Natural killer cell (primary cell): ENCODE results near the gene PDE8A. TPM values are rescaled to one million over a fixed set of nuclear protein-coding genes. Genes with fewer than 3 reads are reported as not detected.

Experiments
- ATAC-seq, 3 donors: fragments of 150-1000 bp in 2 of 3; fragments of 200-7000 bp in 1 of 3; cut with Tn5 transposase; 1 replicate in 1 of 3; 2 replicates in 2 of 3; pipeline ENCODE4 v1.10.0; 2021; ENCODE audit warnings: mild to moderate bottlenecking in 2 of 3, moderate library complexity in 2 of 3
- DNase-seq, 2 donors: peaks; one replicate each; pipeline versions ENCODE4 v3.0.0 to v3.0.0-alpha.2; 2013 to 2021; ENCODE audit warnings: mixed read lengths in 1 of 2
- H3K27ac ChIP-seq: one replicate; pipeline ENCODE4 v1.5.1; 2013; ENCODE audit warnings: mild to moderate bottlenecking, low read length
- H3K27me3 ChIP-seq: one replicate; pipeline ENCODE4 v1.6.1; 2013; ENCODE audit warnings: low read length; ENCODE audit not compliant: control insufficient read depth, insufficient read depth
- H3K36me3 ChIP-seq: one replicate; pipeline ENCODE4 v1.6.1; 2013; ENCODE audit warnings: low read length; ENCODE audit not compliant: control insufficient read depth, insufficient read depth
- H3K4me1 ChIP-seq: one replicate; pipeline ENCODE4 v1.6.1; 2013; ENCODE audit warnings: low read length; ENCODE audit not compliant: control insufficient read depth, insufficient read depth
- H3K4me3 ChIP-seq: one replicate; pipeline ENCODE4 v1.5.1; 2013; ENCODE audit warnings: low read length
- H3K9me3 ChIP-seq: one replicate; pipeline ENCODE4 v1.6.1; 2013; ENCODE audit warnings: low read length; ENCODE audit not compliant: control insufficient read depth, insufficient read depth
- H3K27ac Mint-ChIP-seq, 2 donors: one replicate each; pipeline ENCODE4 v1.8.0; 2022; ENCODE audit warnings: mild to moderate bottlenecking in 2 of 2, mixed read lengths in 2 of 2, moderate library complexity in 1 of 2
- H3K27me3 Mint-ChIP-seq, 2 donors: one replicate each; pipeline ENCODE4 v1.8.0; 2022; ENCODE audit warnings: low read depth in 2 of 2, mixed read lengths in 2 of 2
- H3K36me3 Mint-ChIP-seq: one replicate; pipeline ENCODE4 v1.8.0; 2022; ENCODE audit warnings: mixed read lengths
- H3K4me1 Mint-ChIP-seq, 2 donors: one replicate each; pipeline ENCODE4 v1.8.0; 2022; ENCODE audit warnings: mixed read lengths in 2 of 2
- H3K4me3 Mint-ChIP-seq: one replicate; pipeline ENCODE4 v1.8.0; 2022; ENCODE audit warnings: mild to moderate bottlenecking, moderate library complexity, mixed read lengths
- H3K9me3 Mint-ChIP-seq, 2 donors: one replicate each; pipeline ENCODE4 v1.8.0; 2022; ENCODE audit warnings: mixed read lengths in 2 of 2
- WGBS: methylation state at CpG from one replicate; pipeline ENCODE4 v1.1.7; 2013; ENCODE audit warnings: missing lambda C conversion rate; ENCODE audit not compliant: insufficient coverage; 5-methylcytosine and 5-hydroxymethylcytosine counted together
- intact Hi-C: fragments of 100-400 bp; cut with micrococcal nuclease; formaldehyde crosslinking; loops from one replicate; pipeline ENCODE4 v1.14.2; 2022
- total RNA-seq, 4 donors: library from RNA; stranded (reverse); fragments of 120-200 nt in 1 of 4; gene quantifications; one replicate each; pipeline versions ENCODE4 v1.2.3 to v1.2.4, GENCODE V29; 2013 to 2022
- TF ChIP-seq, protein P1 (sequence below): fragments of 200-600 bp; IDR thresholded peaks from one replicate; pipeline ENCODE4 v1.8.0; 2022; ENCODE audit warnings: antibody characterized with exemption

Gene PDE8A
- total RNA-seq, 3 donors from 2014 or later (not counting 1 experiment from before 2014, with no cell fraction given) = 21.0 to 24.2 (median 23.8) TPM

- ATAC-seq (no peak), DNase-seq (no peak)
- no peaks in the 10 kb centered on the region for H3K36me3 ChIP-seq
- no peaks in the 10 kb centered on the region for H3K9me3 Mint-ChIP-seq
- peaks cover 42 to 57% of the 10 kb centered on the region in 2 donors for H3K4me1 Mint-ChIP-seq
- H3K4me3 ChIP-seq = no peak overlapping the region
- no peaks in the 10 kb centered on the region for H3K27me3 Mint-ChIP-seq
- intact Hi-C loops = no loop called here
- H3K27ac Mint-ChIP-seq = no peak overlapping the region
- H3K4me3 Mint-ChIP-seq = no peak overlapping the region
- H3K36me3 Mint-ChIP-seq = no peaks in the 10 kb centered on the region
- H3K9me3 ChIP-seq = no peaks in the 10 kb centered on the region
- TF ChIP-seq, protein P1, sequence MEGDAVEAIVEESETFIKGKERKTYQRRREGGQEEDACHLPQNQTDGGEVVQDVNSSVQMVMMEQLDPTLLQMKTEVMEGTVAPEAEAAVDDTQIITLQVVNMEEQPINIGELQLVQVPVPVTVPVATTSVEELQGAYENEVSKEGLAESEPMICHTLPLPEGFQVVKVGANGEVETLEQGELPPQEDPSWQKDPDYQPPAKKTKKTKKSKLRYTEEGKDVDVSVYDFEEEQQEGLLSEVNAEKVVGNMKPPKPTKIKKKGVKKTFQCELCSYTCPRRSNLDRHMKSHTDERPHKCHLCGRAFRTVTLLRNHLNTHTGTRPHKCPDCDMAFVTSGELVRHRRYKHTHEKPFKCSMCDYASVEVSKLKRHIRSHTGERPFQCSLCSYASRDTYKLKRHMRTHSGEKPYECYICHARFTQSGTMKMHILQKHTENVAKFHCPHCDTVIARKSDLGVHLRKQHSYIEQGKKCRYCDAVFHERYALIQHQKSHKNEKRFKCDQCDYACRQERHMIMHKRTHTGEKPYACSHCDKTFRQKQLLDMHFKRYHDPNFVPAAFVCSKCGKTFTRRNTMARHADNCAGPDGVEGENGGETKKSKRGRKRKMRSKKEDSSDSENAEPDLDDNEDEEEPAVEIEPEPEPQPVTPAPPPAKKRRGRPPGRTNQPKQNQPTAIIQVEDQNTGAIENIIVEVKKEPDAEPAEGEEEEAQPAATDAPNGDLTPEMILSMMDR = no peak
- 83% methylated on average over 2 of the region's 2 CpGs for WGBS
- H3K4me1 ChIP-seq = peaks cover 29% of the 10 kb centered on the region
- no peaks in the 10 kb centered on the region for H3K27me3 ChIP-seq
- no peak overlapping the region for H3K27ac ChIP-seq
Measured at GRCh38 chr15:85005319-85005718, 23.7 kb downstream of the PDE8A start.

- Mint-ChIP-seq H3K9me3 (no peaks in the 10 kb centered on the region), H3K36me3 (no peaks in the 10 kb centered on the region), H3K27ac (no peak overlapping the region), H3K4me3 (no peak overlapping the region), H3K27me3 (no peaks in the 10 kb centered on the region), H3K4me1 (peaks cover 42 to 56% of the 10 kb centered on the region in 2 donors)
- no peak overlapping the region for H3K4me3 ChIP-seq
- TF ChIP-seq, protein P1 = no peak
- no peaks in the 10 kb centered on the region for H3K36me3 ChIP-seq
- peaks cover 29% of the 10 kb centered on the region for H3K4me1 ChIP-seq
- 88% methylated on average over 4 of the region's 5 CpGs for WGBS
- ATAC-seq = no peak
- H3K27ac ChIP-seq = no peak overlapping the region
- DNase-seq = no peak
- no peaks in the 10 kb centered on the region for H3K9me3 ChIP-seq
- H3K27me3 ChIP-seq = no peaks in the 10 kb centered on the region
- intact Hi-C loops = no loop called here
Measured at GRCh38 chr15:85005746-85006145, 24.1 kb downstream of the PDE8A start.

DNA sequence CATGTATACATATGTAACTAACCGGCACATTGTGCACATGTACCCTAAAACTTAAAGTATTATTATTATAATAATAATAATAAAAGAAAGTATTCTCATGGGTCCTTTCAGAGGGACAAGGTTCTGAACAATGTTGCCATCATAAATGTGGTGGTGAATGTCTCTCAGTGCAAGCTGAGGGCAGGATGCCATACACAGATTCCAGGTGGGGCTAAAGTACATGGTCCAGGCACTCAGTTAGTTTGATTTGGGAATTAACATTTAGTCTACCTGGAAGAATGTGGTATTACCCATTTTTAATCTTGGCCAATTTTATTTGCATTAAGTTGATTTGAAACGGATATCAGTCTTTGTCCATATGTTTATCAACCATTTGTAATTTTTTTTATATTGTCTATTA is 24.5 kb downstream of the PDE8A start:
- DNase-seq = no peak
- Mint-ChIP-seq H3K4me1 (peaks cover 42 to 56% of the 10 kb centered on the region in 2 donors), H3K9me3 (no peaks in the 10 kb centered on the region), H3K27ac (no peak overlapping the region), H3K36me3 (no peaks in the 10 kb centered on the region), H3K27me3 (no peaks in the 10 kb centered on the region), H3K4me3 (no peak overlapping the region)
- H3K4me1 ChIP-seq = peaks cover 29% of the 10 kb centered on the region
- no peak overlapping the region for H3K4me3 ChIP-seq
- H3K27me3 ChIP-seq = no peaks in the 10 kb centered on the region
- WGBS = no CpG with 5 or more reads among the region's 2 CpGs
- ATAC-seq = no peak
- intact Hi-C loops = no loop called here
- H3K9me3 ChIP-seq = no peaks in the 10 kb centered on the region
- no peaks in the 10 kb centered on the region for H3K36me3 ChIP-seq
- TF ChIP-seq, protein P1 = no peak
- no peak overlapping the region for H3K27ac ChIP-seq

GRCh38 chr15:85006655-85007054 is 25.0 kb downstream of the PDE8A start:
- no peak for DNase-seq
- ATAC-seq = no peak
- Histone ChIP-seq H3K36me3 (no peaks in the 10 kb centered on the region), H3K27ac (no peak overlapping the region), H3K9me3 (no peaks in the 10 kb centered on the region), H3K27me3 (no peaks in the 10 kb centered on the region), H3K4me3 (no peak overlapping the region), H3K4me1 (peaks cover 29% of the 10 kb centered on the region)
- intact Hi-C loops = no loop called here
- H3K4me1 Mint-ChIP-seq = peaks cover 43 to 52% of the 10 kb centered on the region in 2 donors
- no peaks in the 10 kb centered on the region for H3K36me3 Mint-ChIP-seq
- H3K27ac Mint-ChIP-seq = no peak overlapping the region
- H3K4me3 Mint-ChIP-seq = no peak overlapping the region
- no peaks in the 10 kb centered on the region for H3K9me3 Mint-ChIP-seq
- TF ChIP-seq, protein P1 = no peak
- no peaks in the 10 kb centered on the region for H3K27me3 Mint-ChIP-seq
- WGBS = 95% methylated on average over 3 of the region's 3 CpGs
